ENCODE results near the gene ZNF521. TPM values are rescaled to one million over a fixed set of nuclear protein-coding genes. Genes with fewer than 3 reads are reported as not detected.

Gene ZNF521
- total RNA-seq, 4 donors from 2014 or later = 28.2 to 67.3 (median 53.1) TPM

DNA sequence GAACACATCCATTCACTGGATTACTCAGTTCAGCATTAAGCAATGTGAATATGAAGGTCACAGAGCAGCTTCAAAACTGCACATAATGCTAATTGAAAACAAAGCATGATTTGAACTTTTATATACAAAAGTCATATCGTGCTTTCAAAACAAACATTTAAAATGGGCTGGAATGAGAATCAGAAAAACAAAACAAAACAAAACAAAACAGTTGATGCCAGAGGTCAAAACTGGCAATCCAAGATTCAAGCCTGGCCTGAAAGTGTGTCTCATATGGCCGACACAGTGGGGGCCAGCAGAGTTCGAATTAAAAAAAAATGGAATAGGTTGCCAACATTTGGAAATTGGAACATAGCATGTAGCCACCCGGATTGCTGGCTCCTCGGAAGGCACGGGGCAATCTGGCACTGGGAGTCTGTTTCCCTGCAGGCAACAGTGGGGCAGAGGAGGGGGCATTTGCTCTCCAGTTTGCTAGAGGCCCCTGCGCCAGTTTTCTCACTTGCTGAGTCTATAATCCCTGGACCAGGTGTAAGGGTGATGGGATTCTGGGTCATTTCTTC is 294.4 kb downstream of the ZNF521 start:
- no peak for DNase-seq
- peaks cover 7 to 12% of the 10 kb centered on the region in 2 donors for H3K4me1 ChIP-seq
- TF ChIP-seq, protein P1, sequence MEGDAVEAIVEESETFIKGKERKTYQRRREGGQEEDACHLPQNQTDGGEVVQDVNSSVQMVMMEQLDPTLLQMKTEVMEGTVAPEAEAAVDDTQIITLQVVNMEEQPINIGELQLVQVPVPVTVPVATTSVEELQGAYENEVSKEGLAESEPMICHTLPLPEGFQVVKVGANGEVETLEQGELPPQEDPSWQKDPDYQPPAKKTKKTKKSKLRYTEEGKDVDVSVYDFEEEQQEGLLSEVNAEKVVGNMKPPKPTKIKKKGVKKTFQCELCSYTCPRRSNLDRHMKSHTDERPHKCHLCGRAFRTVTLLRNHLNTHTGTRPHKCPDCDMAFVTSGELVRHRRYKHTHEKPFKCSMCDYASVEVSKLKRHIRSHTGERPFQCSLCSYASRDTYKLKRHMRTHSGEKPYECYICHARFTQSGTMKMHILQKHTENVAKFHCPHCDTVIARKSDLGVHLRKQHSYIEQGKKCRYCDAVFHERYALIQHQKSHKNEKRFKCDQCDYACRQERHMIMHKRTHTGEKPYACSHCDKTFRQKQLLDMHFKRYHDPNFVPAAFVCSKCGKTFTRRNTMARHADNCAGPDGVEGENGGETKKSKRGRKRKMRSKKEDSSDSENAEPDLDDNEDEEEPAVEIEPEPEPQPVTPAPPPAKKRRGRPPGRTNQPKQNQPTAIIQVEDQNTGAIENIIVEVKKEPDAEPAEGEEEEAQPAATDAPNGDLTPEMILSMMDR (IDR thresholded peaks at IDR 0.05) = no peak
- no peak for TF ChIP-seq POLR2A (IDR thresholded peaks at IDR 0.05)
- no peaks in the 10 kb centered on the region for H3K9me3 ChIP-seq
- H3K4me3 ChIP-seq (replicated peaks in 1 of 3) = no peak overlapping the region
- intact Hi-C loops (cut with DNase I) = no loop called here
- peaks cover 0 to 4% of the 10 kb centered on the region in 2 donors for H3K36me3 ChIP-seq
- no peaks in the 10 kb centered on the region for H3K27me3 ChIP-seq
- WGBS, 2 donors = 82 to 83% methylated on average over 7 of the region's 7 CpGs
- H3K27ac ChIP-seq = no peak overlapping the region

DNA sequence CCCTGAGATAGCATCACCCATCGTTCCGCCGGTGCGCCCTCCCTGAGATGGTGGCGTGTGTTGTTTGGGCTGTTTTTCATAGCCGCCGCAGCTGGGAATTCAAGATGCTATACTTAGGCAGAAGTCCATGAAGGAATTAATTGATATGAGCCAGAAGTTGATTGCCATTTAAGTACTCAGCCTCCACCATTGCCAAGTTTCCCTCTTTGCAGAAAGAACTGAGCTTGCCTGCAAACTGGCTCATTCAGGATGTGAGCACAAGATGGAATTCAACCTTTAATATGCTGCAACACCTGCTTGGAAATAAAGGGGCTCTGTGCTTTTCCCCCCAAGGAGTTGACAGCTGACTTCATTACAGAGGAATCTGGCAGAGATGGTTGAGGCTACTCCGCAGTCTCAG is 295.5 kb downstream of the ZNF521 start:
- peaks cover 0 to 2% of the 10 kb centered on the region in 2 donors for H3K36me3 ChIP-seq
- H3K4me3 ChIP-seq (replicated peaks in 1 of 3) = no peak overlapping the region
- peaks cover 7 to 12% of the 10 kb centered on the region in 2 donors for H3K4me1 ChIP-seq
- WGBS, 2 donors = 63 to 69% methylated on average over 8 of the region's 8 CpGs
- no peak for TF ChIP-seq POLR2A (IDR thresholded peaks at IDR 0.05)
- TF ChIP-seq, protein P1 (IDR thresholded peaks at IDR 0.05) = no peak
- intact Hi-C loops (cut with DNase I) = no loop called here
- no peak overlapping the region for H3K27ac ChIP-seq
- H3K27me3 ChIP-seq = no peaks in the 10 kb centered on the region
- H3K9me3 ChIP-seq = no peaks in the 10 kb centered on the region
- DNase-seq = no peak

DNA sequence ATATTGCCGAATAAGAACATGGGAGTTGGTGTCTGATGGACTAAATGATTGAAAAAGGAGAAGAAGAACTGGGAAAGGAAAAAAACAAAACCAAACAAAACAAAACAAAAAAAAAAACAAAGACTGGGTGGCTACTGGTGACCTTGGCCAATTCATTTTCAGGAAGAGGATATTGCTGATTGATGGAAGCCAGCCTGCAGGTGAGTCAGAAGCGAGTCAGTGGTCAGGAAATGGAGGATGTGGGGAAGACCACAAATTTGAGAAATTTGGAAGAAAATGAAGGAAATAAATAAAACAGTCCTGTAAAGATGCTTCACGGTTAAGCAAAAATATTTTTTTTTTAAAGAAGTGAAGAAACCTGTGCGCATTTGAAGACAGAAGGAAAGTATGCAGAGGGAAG is 296.9 kb downstream of the ZNF521 start:
- H3K27ac ChIP-seq = no peak overlapping the region
- H3K9me3 ChIP-seq = no peaks in the 10 kb centered on the region
- TF ChIP-seq POLR2A (IDR thresholded peaks at IDR 0.05) = no peak
- TF ChIP-seq, protein P1 (IDR thresholded peaks at IDR 0.05) = no peak
- WGBS, 2 donors = 84 to 88% methylated on average over 4 of the region's 4 CpGs
- H3K4me3 ChIP-seq (replicated peaks in 1 of 3) = no peak overlapping the region
- H3K36me3 ChIP-seq = no peaks in the 10 kb centered on the region
- no peaks in the 10 kb centered on the region for H3K27me3 ChIP-seq
- H3K4me1 ChIP-seq = peaks cover 7 to 12% of the 10 kb centered on the region in 2 donors
- intact Hi-C loops (cut with DNase I) = no loop called here
- DNase-seq = no peak

DNA sequence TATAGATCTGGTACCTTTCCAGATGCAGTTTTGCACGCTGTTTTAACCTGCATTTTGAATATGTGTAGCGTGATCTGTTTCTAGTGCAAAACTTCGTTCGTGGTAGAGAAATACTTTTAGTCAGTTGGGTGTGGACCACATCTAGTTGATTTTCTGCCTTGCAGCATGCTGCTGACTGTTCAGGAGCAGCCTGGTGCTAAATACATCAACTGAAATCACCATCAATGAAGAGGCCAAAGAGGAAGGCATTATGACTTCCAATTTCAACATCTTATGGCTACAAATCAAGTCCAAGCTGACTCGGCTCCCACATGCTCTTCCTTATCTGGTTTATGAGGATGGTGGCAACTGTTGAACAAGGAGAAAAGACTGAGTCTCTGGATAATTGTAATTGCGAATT is 298.5 kb downstream of the ZNF521 start:
- peaks cover 7 to 12% of the 10 kb centered on the region in 2 donors for H3K4me1 ChIP-seq
- no peaks in the 10 kb centered on the region for H3K27me3 ChIP-seq
- intact Hi-C loops (cut with DNase I) = no loop called here
- no peak overlapping the region for H3K4me3 ChIP-seq (replicated peaks in 1 of 3)
- TF ChIP-seq POLR2A (IDR thresholded peaks at IDR 0.05) = no peak
- TF ChIP-seq, protein P1 (IDR thresholded peaks at IDR 0.05) = no peak
- no peak for DNase-seq
- no peaks in the 10 kb centered on the region for H3K36me3 ChIP-seq
- H3K27ac ChIP-seq = no peak overlapping the region
- WGBS, 2 donors = 90 to 93% methylated on average over 6 of the region's 6 CpGs
- H3K9me3 ChIP-seq = no peaks in the 10 kb centered on the region

DNA sequence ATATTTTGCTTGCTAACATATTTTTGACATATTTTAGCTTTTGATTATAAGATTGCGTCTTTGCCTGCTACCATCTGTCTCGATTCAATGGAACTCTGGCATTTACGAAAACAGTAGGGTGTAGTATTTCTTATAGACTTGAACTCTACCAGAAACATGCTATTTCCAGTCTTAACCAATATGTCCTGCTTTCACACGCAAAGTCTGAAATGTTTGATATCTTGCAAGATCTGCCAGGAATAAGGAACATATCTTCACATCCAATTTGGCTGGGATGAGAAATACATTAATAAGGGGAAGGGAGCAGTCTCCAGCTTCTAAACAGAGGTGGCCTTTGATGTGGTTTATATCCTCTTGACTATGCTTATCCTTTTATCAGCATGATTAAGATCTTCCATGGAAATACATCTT is 299.4 kb downstream of the ZNF521 start:
- H3K9me3 ChIP-seq = no peaks in the 10 kb centered on the region
- 79 to 84% methylated on average over 4 of the region's 4 CpGs for WGBS, 2 donors

More for the DNA sequence above, 299.4 kb downstream of the ZNF521 start:
- DNase-seq = no peak
- no peaks in the 10 kb centered on the region for H3K36me3 ChIP-seq
- H3K27me3 ChIP-seq = no peaks in the 10 kb centered on the region
- H3K4me1 ChIP-seq = peaks cover 7 to 12% of the 10 kb centered on the region in 2 donors
- H3K4me3 ChIP-seq (replicated peaks in 1 of 3) = no peak overlapping the region
- intact Hi-C loops (cut with DNase I) = no loop called here
- no peak overlapping the region for H3K27ac ChIP-seq
- TF ChIP-seq, protein P1 (IDR thresholded peaks at IDR 0.05) = no peak
- TF ChIP-seq POLR2A (IDR thresholded peaks at IDR 0.05) = no peak

Measured in thyroid gland (tissue), 4 donors.